Stimulated activated CD8-positive, alpha-beta memory T cell treated with anti-CD3 and anti-CD28 coated beads, Interleukin-15, amount 100 ng/mL, for 4 hours (primary cell): ENCODE results near the gene SWT1.
"Not testable (repeated sequence)": the region's sequence is repeated elsewhere in the genome, so short reads cannot be mapped to it uniquely, and the experiment has no call there.

ENCODE experiments used
- DNase-seq, 2 donors: peaks; one replicate each; pipeline ENCODE4 v3.0.0-alpha.2; 2020; ENCODE audit warnings: low read depth in 2 of 2

Gene SWT1

GRCh38 chr1:185245466-185245865, 88.5 kb downstream of the SWT1 start:
- DNase-seq: no peak

DNA sequence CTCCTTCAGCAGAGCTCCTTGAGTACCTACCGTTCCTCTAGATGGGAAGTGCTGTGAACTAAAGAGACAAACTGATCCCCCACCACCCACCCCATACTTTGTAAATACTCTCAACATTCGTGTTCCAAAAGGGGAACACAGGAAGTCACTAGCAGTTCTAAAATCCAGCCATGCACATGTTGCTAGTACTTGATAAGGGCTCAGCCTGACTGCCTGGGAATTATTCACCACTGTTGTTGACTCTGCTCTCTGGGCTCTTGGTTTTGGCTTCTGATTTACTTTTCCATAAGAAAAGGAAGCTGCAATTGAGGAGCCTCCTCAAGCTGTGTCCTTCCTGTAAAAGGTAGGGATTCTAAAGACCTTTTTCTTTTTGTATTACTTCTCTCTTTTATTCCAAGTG, 92.6 kb downstream of the SWT1 start:
- DNase-seq: no peak

DNA sequence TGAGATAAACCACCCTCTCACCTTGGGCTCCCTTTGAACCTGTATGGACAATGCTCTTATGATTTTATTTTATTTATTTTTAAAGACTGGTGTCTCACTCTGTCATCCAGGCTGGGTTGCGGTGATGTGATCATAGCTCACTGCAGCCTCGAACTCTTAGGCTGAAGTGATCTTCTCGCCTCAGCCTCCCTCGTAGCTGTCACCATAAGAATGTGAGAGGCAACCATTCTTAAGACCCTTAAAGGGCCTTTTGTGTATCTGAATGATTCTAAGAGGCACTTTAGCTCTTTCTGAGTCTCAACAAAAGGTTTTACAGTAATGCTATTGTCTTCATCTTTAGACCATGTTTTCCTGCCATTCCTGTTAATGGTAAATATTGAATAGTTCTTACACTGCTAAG, 93.1 kb downstream of the SWT1 start:
- no peak for DNase-seq

DNA sequence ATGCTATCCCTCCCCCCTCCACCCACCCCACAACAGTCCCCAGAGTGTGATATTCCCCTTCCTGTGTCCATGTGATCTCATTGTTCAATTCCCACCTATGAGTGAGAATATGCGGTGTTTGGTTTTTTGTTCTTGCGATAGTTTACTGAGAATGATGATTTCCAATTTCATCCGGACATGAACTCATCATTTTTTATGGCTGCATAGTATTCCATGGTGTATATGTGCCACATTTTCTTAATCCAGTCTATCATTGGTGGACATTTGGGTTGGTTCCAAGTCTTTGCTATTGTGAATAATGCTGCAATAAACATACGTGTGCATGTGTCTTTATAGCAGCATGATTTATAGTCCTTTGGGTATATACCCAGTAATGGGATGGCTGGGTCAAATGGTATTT, 95.0 kb downstream of the SWT1 start:
- DNase-seq: not testable (repeated sequence)

GRCh38 chr1:185252404-185252803, 95.4 kb downstream of the SWT1 start:
- not testable (repeated sequence) for DNase-seq

DNA sequence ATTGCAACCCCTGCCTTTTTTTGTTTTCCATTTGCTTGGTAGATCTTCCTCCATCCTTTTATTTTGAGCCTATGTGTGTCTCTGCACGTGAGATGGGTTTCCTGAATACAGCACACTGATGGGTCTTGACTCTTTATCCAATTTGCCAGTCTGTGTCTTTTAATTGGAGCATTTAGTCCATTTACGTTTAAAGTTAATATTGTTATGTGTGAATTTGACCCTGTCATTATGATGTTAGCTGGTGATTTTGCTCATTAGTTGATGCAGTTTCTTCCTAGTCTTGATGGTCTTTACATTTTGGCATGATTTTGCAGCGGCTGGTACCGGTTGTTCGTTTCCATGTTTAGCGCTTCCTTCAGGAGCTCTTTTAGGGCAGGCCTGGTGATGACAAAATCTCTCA, 98.6 kb downstream of the SWT1 start:
- not testable (repeated sequence) for DNase-seq

DNA sequence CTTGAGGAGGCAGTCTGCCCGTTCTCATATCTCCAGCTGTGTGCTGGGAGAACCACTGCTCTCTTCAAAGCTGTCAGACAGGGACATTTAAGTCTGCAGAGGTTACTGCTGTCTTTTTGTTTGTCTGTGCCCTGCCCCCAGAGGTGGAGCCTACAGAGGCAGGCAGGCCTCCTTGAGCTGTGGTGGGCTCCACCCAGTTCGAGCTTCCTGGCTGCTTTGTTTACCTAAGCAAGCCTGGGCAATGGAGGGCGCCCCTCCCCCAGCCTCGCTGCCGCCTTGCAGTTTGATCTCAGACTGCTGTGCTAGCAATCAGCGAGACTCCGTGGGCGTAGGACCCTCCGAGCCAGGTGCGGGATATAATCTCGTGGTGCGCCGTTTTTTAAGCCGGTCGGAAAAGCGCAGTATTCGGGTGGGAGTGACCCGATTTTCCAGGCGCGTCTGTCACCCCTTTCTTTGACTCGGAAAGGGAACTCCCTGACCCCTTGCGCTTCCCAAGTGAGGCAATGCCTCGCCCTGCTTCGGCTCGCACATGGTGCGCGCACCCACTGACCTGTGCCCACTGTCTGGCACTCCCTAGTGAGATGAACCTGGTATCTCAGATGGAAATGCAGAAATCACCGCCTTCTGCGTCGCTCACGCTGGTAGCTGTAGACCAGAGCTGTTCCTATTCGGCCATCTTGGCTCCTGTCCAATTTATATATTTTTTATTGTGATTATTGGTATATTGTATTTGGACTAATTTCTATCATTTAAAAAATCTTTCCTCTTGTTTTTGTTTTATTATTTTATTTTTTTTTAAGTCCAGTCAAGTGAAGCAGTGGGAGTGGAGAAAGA, 100.4 kb downstream of the SWT1 start:
- DNase-seq: not testable (repeated sequence)

DNA sequence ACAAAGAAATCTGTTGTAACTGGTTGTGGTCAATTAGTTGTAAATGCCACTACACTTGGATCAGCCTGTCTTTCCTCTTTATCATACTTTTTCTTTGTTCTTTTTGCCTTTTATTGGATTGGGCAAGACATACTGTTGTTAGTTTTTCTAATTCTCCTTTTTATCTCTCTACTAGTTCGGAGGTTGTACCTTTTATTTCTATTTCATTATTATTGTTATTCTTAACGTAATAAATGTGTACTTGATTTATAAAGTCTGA, 100.9 kb downstream of the SWT1 start:
- DNase-seq: no peak

GRCh38 chr1:185258676-185259075, 101.7 kb downstream of the SWT1 start:
- DNase-seq: no peak

- DNase-seq: no peak
Measured at GRCh38 chr1:185260611-185261010, 103.6 kb downstream of the SWT1 start.

DNA sequence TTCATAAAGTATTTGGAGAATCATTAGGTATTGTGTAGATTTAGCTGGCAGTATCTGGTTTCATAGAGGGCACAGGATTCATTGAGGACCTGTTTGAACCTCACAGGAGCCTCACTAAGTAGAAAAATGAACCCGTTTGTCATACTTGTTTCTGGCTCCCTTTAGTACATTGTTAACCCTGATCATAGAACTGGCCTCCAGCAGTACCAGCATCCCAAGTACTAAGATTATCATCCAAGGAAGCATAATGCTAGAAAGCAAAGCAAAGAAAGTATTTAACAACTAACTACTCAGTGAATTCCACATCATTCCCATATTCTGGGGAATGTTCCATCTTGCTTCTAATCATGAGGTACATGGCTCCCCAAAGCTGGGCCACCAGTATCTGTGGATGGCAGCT, 105.2 kb downstream of the SWT1 start:
- DNase-seq: no peak

GRCh38 chr1:185263292-185263691, 106.3 kb downstream of the SWT1 start:
- DNase-seq: no peak

DNA sequence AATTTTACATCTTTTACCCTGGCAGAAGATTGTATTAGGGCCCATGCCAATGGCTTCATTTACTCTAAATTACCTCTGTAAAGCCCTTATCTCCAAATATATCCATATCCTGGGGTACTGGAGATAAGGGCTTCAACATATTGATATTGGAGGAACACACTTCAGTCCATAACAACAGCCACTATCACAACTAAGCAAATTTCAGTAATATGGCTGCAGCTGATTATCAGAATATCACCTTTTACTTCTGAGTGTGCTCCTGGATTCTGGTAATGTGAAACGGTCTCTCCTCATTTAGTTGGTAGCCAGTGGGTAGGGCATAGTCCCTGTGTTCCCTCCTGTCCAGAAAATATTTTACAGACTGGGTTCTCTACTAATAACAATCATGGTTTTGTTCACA, 106.8 kb downstream of the SWT1 start:
- DNase-seq: no peak

DNA sequence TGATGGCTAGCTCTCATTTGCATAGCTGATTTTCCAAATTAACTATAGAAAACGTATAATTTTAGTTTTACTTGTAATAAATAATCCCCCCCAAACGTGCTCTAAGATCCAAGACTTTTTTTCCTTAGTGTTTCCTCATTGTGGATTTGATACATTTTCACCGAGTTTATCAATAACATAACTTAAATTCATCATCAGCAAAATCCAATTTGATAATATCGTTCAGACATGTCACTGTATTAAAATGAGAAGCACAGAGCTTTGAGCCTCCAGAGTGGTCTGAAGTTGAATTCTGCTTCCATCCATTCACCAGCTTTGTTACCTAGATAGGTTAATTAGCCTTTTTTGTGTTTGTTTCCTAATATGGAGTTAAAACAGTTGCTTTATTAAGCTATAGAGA, 108.3 kb downstream of the SWT1 start:
- no peak for DNase-seq

- no peak for DNase-seq
Measured at GRCh38 chr1:185267301-185267700, 110.3 kb downstream of the SWT1 start.

DNA sequence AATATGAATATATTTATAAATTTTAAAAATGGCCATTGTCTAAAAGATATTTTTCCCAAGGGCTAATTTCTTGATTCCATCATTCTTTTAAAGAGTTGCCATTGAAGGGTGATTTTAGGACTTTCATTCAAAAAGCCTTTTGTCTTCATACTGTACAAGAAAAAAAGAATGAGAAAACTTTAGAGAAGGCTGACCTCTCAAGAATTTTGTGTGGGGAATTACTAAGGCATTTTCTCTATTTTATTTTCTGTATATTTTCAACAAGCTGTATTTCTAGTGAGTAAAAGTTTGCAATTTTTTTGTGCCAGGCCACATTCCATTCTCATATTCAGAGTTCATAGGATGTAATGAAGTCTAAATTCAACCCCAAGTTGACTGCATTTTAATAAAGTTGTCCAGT, 110.7 kb downstream of the SWT1 start:
- DNase-seq: no peak

DNA sequence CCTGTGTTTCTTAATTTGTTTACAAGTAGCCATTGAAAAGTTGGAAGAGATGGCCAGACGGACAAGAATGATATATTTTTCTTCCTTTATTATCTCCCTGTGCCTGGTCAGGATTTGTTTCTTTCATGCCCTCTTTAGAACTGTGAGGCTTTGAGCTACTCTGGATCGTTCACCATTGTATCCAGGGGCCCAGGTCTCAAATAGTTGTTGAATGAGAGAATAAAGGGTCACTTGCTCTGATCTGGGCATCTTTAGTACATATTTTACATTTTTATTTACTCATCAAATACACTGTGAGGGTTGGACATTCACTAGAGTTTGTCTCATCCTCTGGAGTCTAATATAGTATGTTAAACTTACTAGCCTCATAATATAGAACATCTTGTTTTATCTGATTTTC, 111.4 kb downstream of the SWT1 start:
- no peak for DNase-seq

GRCh38 chr1:185271921-185272320, 115.0 kb downstream of the SWT1 start:
- no peak for DNase-seq

DNA sequence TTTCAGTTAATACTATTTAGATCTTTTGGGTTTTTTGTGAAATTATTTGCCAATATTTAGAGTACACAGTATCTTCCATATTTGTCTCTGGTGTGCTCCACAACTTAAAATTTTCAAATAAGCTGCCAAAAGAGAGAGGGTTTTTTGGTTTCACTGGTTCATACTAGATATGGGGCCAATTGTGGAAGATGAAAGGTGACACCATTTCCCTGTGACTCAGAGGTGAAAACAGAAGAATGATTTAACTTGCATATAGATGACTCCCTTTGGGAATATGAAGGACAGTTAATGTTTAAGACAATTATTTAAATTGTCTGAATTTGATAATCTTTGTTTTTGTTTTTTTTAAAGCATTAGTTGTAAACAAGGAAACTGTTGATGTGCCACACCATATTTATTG, 122.6 kb downstream of the SWT1 start:
- DNase-seq: no peak

GRCh38 chr1:185280589-185280988, 123.6 kb downstream of the SWT1 start:
- DNase-seq: no peak

DNA sequence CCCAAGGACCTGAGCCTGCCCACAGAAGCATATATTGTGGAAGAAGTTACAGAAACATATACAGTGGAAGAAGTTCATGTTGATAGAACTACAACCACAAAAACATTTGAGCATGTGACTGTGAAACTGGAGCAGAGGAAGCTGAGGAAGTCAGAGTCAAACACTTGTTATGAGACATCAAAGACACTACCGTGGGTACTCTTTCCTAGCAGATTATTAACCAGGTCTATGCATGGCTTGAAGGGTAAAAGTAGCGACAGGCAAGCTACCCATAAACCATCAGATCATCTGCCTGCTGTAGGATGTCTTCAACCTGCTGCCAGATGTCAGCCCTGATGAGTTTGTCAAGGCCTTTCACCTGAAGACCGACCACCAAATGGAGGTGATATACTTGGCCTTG, 124.3 kb downstream of the SWT1 start:
- no peak for DNase-seq

- DNase-seq: no peak
Measured at GRCh38 chr1:185284116-185284515, 127.1 kb downstream of the SWT1 start.

DNA sequence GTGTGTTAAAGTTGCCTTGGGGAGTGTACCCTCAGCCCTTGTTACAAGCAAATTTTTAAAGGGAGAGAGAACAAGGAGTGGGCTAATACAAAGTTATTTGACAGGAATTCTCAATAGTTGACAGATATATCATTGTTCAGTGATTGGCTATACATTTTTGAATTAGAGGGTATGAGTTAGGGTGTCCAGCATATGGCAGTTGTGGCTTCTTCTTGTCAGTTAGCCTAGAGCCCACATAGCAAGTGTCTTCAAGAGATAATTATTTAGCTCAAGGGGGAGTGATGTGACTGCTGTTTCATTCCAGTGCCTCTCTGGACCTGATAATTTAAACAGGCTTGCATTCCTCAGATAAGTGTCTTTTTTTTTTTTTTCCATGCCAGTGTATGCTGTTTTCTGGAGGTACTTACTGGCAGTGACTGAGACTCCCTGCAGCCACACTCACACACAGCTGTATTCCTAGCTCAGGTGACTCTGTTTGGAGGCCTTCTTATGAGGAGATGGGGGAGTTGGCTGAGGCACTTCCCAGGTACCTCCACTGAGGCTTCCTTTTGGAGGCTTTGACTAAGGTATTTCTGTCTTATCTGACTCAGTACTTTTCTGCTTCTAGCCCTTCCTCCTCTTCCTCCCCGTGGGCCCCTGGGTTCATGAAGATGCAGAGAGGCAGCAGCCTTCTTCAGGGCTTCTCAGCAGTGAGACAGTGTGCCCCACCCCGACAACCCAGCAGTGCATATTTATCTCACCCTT, 127.7 kb downstream of the SWT1 start:
- no peak for DNase-seq

DNA sequence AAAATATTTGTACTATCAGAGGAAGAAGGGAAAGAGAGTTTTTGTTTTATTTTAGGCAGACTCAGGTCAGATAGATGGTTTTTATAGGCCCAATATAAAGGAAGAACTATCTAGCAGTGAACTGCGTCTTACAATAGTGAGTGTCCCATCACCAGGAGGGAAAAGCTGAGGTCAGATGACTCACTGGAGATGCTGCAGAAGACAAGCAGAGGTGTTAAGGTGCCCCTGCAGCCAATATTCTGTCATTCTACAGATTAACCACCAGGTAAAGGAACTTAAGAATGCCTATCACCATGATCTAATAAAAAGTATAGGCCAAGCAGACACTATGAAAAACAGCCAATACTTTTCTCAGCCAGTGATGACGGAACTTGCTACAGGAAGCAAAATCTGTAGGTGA, 130.5 kb downstream of the SWT1 start:
- DNase-seq: no peak
